Activated CD4-positive, alpha-beta T cell treated with anti-CD3 and anti-CD28 coated beads for 4 hours (primary cell): ENCODE results near the gene C16orf95.
A peak's percentile ranks its signal among the peaks of the same experiment; 100 is the strongest.

Experiments
- DNase-seq, 2 donors: peaks; one replicate each; pipeline ENCODE4 v3.0.0-alpha.2; 2020

The C16orf95 gene

DNA sequence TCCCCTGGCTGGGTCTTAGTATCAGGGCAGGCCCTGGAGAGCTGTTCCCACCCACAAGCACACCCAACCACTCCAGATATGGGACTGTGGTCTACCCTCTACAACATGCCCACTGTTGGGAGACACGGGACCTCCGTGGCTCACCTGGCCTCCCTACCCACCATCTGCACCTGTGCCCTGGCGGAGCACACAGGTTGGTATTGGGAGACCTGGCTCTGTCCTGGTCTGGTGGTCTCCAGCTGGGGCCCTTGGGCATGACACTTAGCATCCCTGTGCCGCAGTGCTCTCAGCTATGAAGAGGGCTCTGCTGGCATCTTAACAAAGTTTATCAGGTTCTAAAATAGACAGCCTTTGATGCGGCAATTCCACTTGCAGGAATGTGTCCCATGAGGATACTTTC is 5.8 kb downstream of the C16orf95 start:
- no peak for DNase-seq

DNA sequence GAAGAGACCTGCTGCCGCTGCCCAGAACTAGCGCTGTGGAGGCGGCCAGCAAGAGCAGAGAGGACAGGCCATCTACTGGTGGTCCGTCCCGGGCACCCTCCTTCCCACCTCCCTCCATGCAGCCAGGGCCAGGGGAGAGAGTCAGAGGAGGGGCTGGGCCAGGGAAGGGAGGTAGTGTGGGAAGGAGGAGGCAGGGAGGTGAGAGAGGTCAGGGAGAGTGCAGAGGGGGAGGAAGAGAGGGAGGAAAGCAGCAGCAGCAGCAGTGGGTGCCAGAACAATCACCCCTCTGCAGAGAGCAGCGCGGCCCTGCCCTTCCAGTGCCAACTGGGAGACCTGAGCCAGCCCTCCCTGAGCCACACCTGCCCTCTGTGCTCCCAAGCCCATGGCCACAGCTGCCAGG is 6.6 kb downstream of the C16orf95 start:
- no peak for DNase-seq

- no peak for DNase-seq
Measured at GRCh38 chr16:87309620-87310525, 7.3 kb downstream of the C16orf95 start.

DNA sequence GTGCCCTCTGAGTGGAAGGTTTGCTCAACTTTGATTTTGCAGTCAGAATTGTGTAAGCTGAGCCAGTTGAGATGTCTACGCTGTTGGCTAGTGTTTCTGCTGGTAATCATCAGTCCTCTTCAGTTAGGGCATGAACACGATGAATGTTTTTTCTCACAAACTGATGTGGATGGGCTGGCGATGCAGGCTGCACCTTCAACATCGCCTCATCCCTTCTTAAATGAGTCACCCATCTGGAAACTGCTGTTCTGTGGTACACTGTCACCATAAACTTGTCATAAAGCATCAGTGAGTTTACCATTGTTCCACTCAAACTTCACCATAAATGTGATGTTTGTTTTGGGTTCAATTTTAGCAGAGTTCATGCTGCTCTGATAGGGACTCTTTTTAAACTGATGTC is 8.4 kb downstream of the C16orf95 start:
- no peak for DNase-seq

GRCh38 chr16:87306516-87306915 is 10.7 kb downstream of the C16orf95 start:
- no peak for DNase-seq

DNA sequence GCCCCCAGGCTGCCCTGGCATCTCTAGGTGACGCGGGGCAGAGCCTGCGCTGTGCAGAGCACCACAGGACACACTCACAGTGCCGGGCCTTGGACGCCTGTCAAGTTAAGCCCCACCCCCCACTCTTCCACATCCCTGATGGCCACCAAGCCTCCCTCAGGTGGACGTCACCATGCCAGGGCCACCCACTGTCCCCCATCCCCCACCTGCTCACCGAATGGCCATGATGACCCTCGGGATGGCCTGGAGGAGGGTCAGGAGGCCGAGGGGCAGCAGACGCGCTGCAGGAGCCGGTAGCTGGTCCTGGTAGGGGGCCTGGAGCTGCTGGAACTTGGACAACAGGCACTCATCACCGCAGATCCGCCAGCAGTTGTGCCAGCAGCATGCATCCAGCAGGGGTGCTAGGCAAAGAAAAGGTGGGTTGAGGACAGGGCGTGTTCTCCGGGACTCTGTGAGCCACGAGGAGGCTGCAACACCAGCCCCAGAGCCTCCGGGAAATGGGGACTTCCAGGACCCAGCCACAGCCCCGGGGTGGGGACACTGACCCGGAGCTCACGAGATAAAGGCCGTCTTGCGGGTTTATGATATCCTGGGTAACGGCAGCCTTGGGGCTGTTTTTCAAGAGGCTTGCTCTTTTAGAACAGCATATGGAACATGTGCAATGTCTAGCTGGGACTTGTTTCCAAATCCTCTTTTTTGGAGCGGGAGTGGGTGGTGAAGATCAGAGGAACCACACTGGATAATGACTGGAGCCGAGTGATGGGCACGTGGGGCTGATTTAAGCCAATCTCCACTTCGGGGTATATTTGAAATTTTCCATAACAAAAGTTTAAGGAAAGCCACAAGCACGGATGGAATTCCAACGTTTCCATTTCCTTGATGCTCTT is 11.4 kb downstream of the C16orf95 start:
- no peak for DNase-seq

DNA sequence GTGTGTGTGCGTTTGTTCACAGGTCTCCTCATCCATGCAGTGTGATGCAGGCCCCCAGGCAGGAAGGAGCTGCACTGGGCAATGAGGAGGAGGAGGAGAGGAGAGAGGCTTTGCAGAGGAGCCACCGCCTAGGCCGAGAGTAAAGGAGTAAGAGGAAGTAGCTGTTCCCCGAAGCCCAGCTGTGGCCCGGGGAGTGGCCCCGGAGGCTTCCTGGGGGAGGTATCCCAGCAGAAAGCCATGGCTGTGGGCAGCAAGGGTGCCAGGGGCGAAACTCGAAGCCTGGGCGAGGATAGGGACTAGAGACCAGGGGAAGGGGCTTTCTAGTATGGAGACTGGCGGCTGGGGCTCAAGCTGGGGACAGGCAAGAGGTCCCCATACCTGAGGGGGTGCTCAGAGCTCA is 12.2 kb downstream of the C16orf95 start:
- no peak for DNase-seq

DNA sequence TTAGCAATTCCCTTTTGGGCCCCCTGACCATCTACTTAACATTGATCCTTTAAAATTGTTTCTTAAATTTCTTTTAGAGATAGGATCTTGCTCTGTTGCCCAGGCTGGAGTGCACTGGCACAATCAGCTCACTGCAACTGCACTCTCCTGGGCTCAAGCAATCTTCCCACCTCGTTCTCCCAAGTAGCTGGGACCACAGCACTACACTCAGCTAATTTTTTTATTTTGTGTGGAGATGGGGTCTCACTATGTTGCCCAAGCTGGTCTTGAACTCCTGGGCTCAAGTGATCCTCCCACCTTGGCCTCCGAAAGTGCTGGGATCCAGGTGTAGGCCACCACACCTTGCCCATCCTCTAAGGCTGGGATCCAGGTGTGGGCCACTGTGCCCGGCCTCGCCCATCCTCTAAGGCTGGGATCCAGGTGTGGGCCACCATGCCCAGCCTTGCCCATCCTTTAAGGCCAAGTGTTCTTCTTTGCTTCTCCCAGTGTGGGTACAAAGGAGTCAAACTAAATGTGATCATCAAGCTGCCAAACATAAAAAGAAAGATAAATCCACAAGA is 13.2 kb downstream of the C16orf95 start:
- DNase-seq, result no peak

GRCh38 chr16:87303431-87303930 is 13.7 kb downstream of the C16orf95 start:
- DNase-seq, result no peak

GRCh38 chr16:87298857-87299465 is 18.2 kb downstream of the C16orf95 start:
- DNase-seq, result no peak

DNA sequence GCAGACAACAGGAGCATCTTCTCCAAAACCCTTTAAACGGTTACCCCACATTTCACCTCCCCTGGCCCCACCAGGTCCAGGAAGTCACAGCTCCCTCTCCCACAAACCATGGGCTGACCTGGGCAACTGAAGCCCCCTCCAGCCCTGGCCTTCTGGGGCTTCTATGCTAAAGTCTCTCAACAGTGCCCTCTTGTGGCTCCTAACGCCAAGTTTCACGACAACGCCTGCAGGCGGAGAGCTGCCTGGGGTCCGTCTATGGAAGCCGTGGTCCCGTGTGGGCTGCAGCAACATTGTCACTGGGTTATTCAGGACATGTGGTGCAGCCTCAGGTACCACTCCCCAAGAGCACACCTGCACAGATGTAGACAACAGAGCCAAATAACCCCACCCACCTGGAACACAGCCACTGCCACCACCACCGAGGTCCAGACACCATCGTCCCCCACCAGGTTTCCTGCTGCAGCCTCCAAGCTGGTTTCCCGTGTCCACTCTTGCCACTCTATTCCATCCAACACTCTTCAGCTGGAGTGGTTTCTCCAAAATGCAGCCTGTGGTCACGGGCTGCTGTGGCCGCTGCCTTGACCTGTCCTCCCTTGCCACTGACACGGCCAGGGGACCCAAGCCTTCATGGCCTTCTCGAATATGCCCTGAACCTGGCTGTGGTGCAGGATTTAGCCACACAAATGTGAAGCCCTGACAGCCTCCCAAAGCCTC is 19.1 kb downstream of the C16orf95 start:
- peak; percentile 15 to 28 for DNase-seq

DNA sequence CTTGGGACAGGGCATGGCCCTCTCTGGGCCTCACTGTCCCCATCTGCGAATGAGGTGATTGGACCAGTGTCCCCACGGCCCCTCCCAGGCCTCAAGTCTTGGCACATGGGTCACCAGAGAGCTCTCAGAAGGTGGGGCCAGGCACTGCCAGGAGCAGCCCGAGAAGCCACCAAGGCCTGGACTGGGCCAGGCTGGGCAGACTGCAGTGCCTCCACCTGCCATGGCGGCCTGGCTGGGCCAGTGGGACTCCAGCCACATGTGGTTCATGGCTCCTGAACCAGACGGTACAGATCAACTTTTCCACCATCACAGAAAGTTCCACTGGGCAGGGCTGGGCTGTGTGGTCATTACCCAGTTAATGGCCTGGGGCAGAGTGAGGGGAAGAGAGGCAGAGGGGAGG is 19.8 kb downstream of the C16orf95 start:
- DNase-seq, result no peak

GRCh38 chr16:87295661-87296531 is 21.3 kb downstream of the C16orf95 start:
- DNase-seq, result no peak

- no peak for DNase-seq
Measured at GRCh38 chr16:87295259-87295658, 21.9 kb downstream of the C16orf95 start.

DNA sequence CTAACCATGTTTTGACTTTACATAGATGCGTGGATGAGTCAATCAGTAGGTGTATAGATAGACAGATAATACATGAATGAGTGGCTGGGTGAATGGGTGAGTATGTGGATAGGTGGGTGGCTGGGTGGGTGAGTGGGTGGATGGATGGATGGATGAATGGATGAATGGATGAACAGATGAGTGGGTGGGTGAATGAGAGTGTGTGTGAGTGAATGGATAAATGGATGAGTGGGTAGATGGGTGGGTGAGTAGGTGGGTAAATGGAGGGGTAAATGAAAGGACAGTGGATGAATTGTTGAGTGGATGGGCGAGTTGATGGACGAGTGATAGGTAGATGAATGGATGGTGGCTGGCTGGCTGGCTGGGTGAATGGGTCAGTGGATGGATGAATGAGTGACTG is 23.2 kb downstream of the C16orf95 start:
- DNase-seq, result no peak

- DNase-seq, result no peak
Measured at GRCh38 chr16:87291944-87292343, 25.2 kb downstream of the C16orf95 start.

DNA sequence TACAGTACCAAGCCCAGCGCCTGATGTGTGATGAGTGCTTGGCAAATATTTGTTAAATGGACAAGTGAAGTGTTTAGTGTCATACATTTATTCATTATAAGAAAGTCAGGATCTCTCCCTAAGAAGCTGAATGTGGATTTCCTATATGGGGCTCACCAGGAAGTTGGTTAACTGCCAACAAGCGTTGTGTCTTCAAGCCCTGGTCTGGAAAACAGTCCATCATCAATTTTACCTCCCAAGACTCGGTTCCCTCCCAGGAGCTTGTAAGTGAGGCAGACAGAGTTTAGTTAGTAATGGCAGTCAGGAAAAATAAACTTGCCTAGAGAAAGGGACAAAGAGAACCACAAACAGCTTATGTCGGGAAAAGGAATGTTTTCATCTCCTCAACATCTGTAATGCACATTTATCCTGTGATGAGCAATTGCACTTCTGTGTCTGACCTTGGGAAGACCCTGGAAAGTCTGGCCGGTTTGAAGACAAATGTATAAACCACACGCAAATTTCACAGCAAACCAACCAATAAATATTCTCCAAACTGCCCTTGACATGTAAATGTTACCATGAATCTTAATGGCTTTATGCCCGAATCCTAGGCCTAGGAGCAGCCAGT is 28.3 kb downstream of the C16orf95 start:
- no peak for DNase-seq

- DNase-seq, result no peak
Measured at GRCh38 chr16:87286839-87287626, 30.2 kb downstream of the C16orf95 start.

GRCh38 chr16:87284183-87284582 is 33.0 kb downstream of the C16orf95 start:
- DNase-seq, result no peak
